Fibroblast of lung (primary cell): ENCODE data around the gene ADAM23. TPM values are rescaled to one million over a fixed set of nuclear protein-coding genes. Genes with fewer than 3 reads are reported as not detected.

Experiments used
- DNase-seq, 2 donors: peaks; one replicate each; pipeline versions ENCODE4 v3.0.0 to v3.0.0-alpha.2; 2010; ENCODE audit warnings: low read depth in 2 of 2
- H2AFZ ChIP-seq: 2 replicates; pipeline ENCODE4 v1.5.1; 2012; ENCODE audit warnings: low read length, control low read depth, inconsistent platforms
- H3K27ac ChIP-seq: 2 replicates; pipeline ENCODE4 v1.5.1; 2011; ENCODE audit warnings: low read length, control low read depth; ENCODE audit not compliant: insufficient read depth
- H3K27me3 ChIP-seq: 2 replicates; pipeline ENCODE4 v1.5.1; 2011; ENCODE audit warnings: mild to moderate bottlenecking, low read length; ENCODE audit not compliant: control insufficient read depth, insufficient read depth
- H3K36me3 ChIP-seq: 2 replicates; pipeline ENCODE4 v1.5.1; 2011; ENCODE audit warnings: low read length; ENCODE audit not compliant: control insufficient read depth, insufficient read depth
- H3K4me1 ChIP-seq: 2 replicates; pipeline ENCODE4 v1.5.1; 2011; ENCODE audit warnings: low read length; ENCODE audit not compliant: control insufficient read depth, insufficient read depth; ENCODE audit errors: extremely low read depth
- H3K4me2 ChIP-seq: 2 replicates; pipeline ENCODE4 v1.5.1; 2011; ENCODE audit warnings: low read length, control low read depth; ENCODE audit not compliant: insufficient read depth; ENCODE audit errors: extremely low read depth
- H3K4me3 ChIP-seq, 4 experiments: fragments of 200-600 bp in 1 of 4; sonication (generic) in 1 of 4; replicated peaks in 1 of 4; 2 replicates each; pipeline ENCODE4 v1.5.1; 2011 to 2016; ENCODE audit warnings: low read length in 4 of 4, low read depth in 3 of 4, mild to moderate bottlenecking in 3 of 4, control low read depth in 2 of 4, inconsistent platforms in 1 of 4, mixed read lengths in 1 of 4; ENCODE audit not compliant: insufficient read depth in 1 of 4; ENCODE audit errors: control extremely low read depth in 1 of 4
- H3K79me2 ChIP-seq: 2 replicates; pipeline ENCODE4 v1.5.1; 2012; ENCODE audit warnings: mild to moderate bottlenecking, low read length, inconsistent platforms; ENCODE audit not compliant: control insufficient read depth, insufficient read depth
- H3K9ac ChIP-seq: 2 replicates; pipeline ENCODE4 v1.5.1; 2011; ENCODE audit warnings: mild to moderate bottlenecking, low read length, control low read depth; ENCODE audit not compliant: insufficient read depth
- H3K9me3 ChIP-seq: 2 replicates; pipeline ENCODE4 v1.5.1; 2012; ENCODE audit warnings: low read depth, low read length; ENCODE audit not compliant: control insufficient read depth, insufficient read depth
- H4K20me1 ChIP-seq: 2 replicates; pipeline ENCODE4 v1.5.1; 2011; ENCODE audit warnings: low read length; ENCODE audit not compliant: control insufficient read depth, insufficient read depth; ENCODE audit errors: extremely low read depth
- CTCF ChIP-seq, 2 donors: IDR thresholded peaks in 1 of 2; conservative IDR thresholded peaks in 1 of 2; 1 replicate in 1 of 2; 2 replicates in 1 of 2; pipeline ENCODE4 v1.5.1; 2011 to 2012; ENCODE audit warnings: low read length in 2 of 2, control low read depth in 1 of 2, inconsistent platforms in 1 of 2, low read depth in 1 of 2, mild to moderate bottlenecking in 1 of 2
- EZH2 ChIP-seq: IDR thresholded peaks from 2 replicates; pipeline ENCODE4 v1.5.1; 2012; ENCODE audit warnings: low read length, control low read depth, mild to moderate bottlenecking; ENCODE audit errors: missing control alignments
- polyA plus RNA-seq, 2 donors: library from polyadenylated mRNA; depleted of rRNA in 1 of 2; stranded (reverse) in 1 of 2; unstranded in 1 of 2; fragments of >200 nt; gene quantifications; 2 replicates each; pipeline ENCODE4 v1.2.1, GENCODE V29; 2011 to 2012; ENCODE audit warnings: missing spikeins in 1 of 2
- total RNA-seq: library from RNA; depleted of rRNA; stranded (reverse); fragments of >200 nt; gene quantifications from 2 replicates; pipeline ENCODE4 v1.2.1, GENCODE V29; 2014

ADAM23 gene
- total and polyA plus RNA-seq, 2 donors (not counting 1 experiment from before 2014, with no cell fraction given), result 2.3 to 2.7 TPM

GRCh38 chr2:206603243-206603642, 159.9 kb downstream of the ADAM23 start:
- no peak for DNase-seq
- H3K79me2 ChIP-seq, result no peaks in the 10 kb centered on the region
- H3K9ac ChIP-seq, result no peak overlapping the region
- no peak overlapping the region for H3K27ac ChIP-seq
- H3K27me3 ChIP-seq, result no peaks in the 10 kb centered on the region
- H3K4me1 ChIP-seq, result no peaks in the 10 kb centered on the region
- TF ChIP-seq CTCF (conservative IDR thresholded peaks at IDR 0.05 in 1 of 2, IDR thresholded peaks at IDR 0.05 in 1 of 2; ENCODE audit: low read depth in 1 of 2, low read length in 2 of 2), result no peak
- TF ChIP-seq EZH2, result no peak
- H3K36me3 ChIP-seq, result no peaks in the 10 kb centered on the region
- no peaks in the 10 kb centered on the region for H3K9me3 ChIP-seq
- no peak overlapping the region for H3K4me3 ChIP-seq
- H4K20me1 ChIP-seq, result no peaks in the 10 kb centered on the region
- H3K4me2 ChIP-seq, result no peak overlapping the region
- no peak overlapping the region for H2AFZ ChIP-seq

GRCh38 chr2:206610451-206610850, 167.1 kb downstream of the ADAM23 start:
- H3K4me3 ChIP-seq, result no peak overlapping the region
- no peaks in the 10 kb centered on the region for H3K4me1 ChIP-seq
- H3K36me3 ChIP-seq, result no peaks in the 10 kb centered on the region
- H4K20me1 ChIP-seq, result no peaks in the 10 kb centered on the region
- no peaks in the 10 kb centered on the region for H3K27me3 ChIP-seq
- H2AFZ ChIP-seq, result no peak overlapping the region
- no peak overlapping the region for H3K27ac ChIP-seq
- no peak overlapping the region for H3K9ac ChIP-seq
- H3K4me2 ChIP-seq, result no peak overlapping the region
- H3K9me3 ChIP-seq, result no peaks in the 10 kb centered on the region
- DNase-seq, result no peak
- no peaks in the 10 kb centered on the region for H3K79me2 ChIP-seq
- TF ChIP-seq CTCF (conservative IDR thresholded peaks at IDR 0.05 in 1 of 2, IDR thresholded peaks at IDR 0.05 in 1 of 2; ENCODE audit: low read depth in 1 of 2, low read length in 2 of 2) (no peak), EZH2 (no peak)

GRCh38 chr2:206611191-206611590, 167.9 kb downstream of the ADAM23 start:
- Histone ChIP-seq H3K9me3 (no peaks in the 10 kb centered on the region), H3K27ac (no peak overlapping the region), H2AFZ (no peak overlapping the region), H3K36me3 (no peaks in the 10 kb centered on the region), H4K20me1 (no peaks in the 10 kb centered on the region), H3K4me1 (no peaks in the 10 kb centered on the region), H3K4me3 (no peak overlapping the region), H3K9ac (no peak overlapping the region), H3K79me2 (no peaks in the 10 kb centered on the region), H3K27me3 (no peaks in the 10 kb centered on the region), H3K4me2 (no peak overlapping the region)
- no peak for DNase-seq
- no peak for TF ChIP-seq EZH2
- TF ChIP-seq CTCF (conservative IDR thresholded peaks at IDR 0.05 in 1 of 2, IDR thresholded peaks at IDR 0.05 in 1 of 2; ENCODE audit: low read depth in 1 of 2, low read length in 2 of 2), result no peak
